K562 (cell line): ENCODE data around the gene SMAP2. TPM values are rescaled to one million over a fixed set of nuclear protein-coding genes. Genes with fewer than 3 reads are reported as not detected.

Source experiments
- C11orf30 ChIP-seq: fragments of 450-650 bp; IDR thresholded peaks from 2 replicates; pipeline ENCODE4 v1.6.1; 2016; ENCODE audit warnings: low read depth, mild to moderate bottlenecking
- CAMTA2 ChIP-seq: fragments of 250-450 bp; sonication (Bioruptor Pico); conservative IDR thresholded peaks from 2 replicates; pipeline ENCODE4 v1.5.1; 2022
- CBX8 ChIP-seq: fragments of 200-600 bp; sonication (generic); IDR thresholded peaks from 2 replicates; pipeline ENCODE4 v1.6.1; 2012; ENCODE audit warnings: borderline replicate concordance, mixed run types, low read depth, mild to moderate bottlenecking, moderate library complexity, mixed read lengths, low read length, control low read depth, inconsistent platforms; ENCODE audit not compliant: poor library complexity, severe bottlenecking; ENCODE audit errors: extremely low read depth
- CREB1 ChIP-seq, 2 experiments: sonication (generic) in 1 of 2; formaldehyde crosslinking in 1 of 2; IDR thresholded peaks; 2 replicates each; pipeline versions ENCODE4 v1.6.1 to v1.8.0; 2012 to 2022; ENCODE audit warnings: inconsistent platforms in 1 of 2, mild to moderate bottlenecking in 1 of 2, missing genetic modification reagents in 1 of 2, moderate library complexity in 1 of 2
- CTBP1 ChIP-seq: fragments of 450-650 bp; IDR thresholded peaks from 2 replicates; pipeline ENCODE4 v1.6.1; 2016; ENCODE audit warnings: borderline replicate concordance
- EZH2 ChIP-seq: IDR thresholded peaks from 2 replicates; pipeline ENCODE4 v1.6.1; 2012; ENCODE audit warnings: low read depth, mild to moderate bottlenecking, inconsistent platforms, low read length, borderline replicate concordance
- FOXJ2 ChIP-seq: fragments of 200-800 bp; sonication (Bioruptor generic); IDR thresholded peaks from 2 replicates; pipeline ENCODE4 v1.6.1; 2016; ENCODE audit warnings: missing genetic modification characterization, missing compliant biosample characterization
- GATA2 ChIP-seq: sonication (generic); formaldehyde crosslinking; IDR thresholded peaks from 2 replicates; pipeline ENCODE4 v1.4.0; 2020; ENCODE audit warnings: mild to moderate bottlenecking, missing genetic modification reagents
- HDAC2 ChIP-seq: fragments of 450-650 bp; IDR thresholded peaks from 2 replicates; pipeline ENCODE4 v1.6.1; 2016; ENCODE audit warnings: mild to moderate bottlenecking
- JUNB ChIP-seq: fragments of 450-650 bp; formaldehyde crosslinking; conservative IDR thresholded peaks from 2 replicates; pipeline ENCODE4 v1.4.0; 2020; ENCODE audit warnings: mild to moderate bottlenecking
- MLLT1 ChIP-seq, 2 experiments: fragments of 450-650 bp; IDR thresholded peaks; 2 replicates each; pipeline ENCODE4 v1.6.1; 2016
- MYNN ChIP-seq, 2 experiments: sonication (generic); formaldehyde crosslinking in 1 of 2; IDR thresholded peaks; 2 replicates each; pipeline versions ENCODE4 v1.5.0 to v1.6.1; 2016 to 2020; ENCODE audit warnings: antibody characterized with exemption in 1 of 2, missing genetic modification reagents in 1 of 2
- NEUROD1 ChIP-seq: fragments of 150-350 bp; IDR thresholded peaks from 2 replicates; pipeline ENCODE4 v1.6.1; 2014; ENCODE audit warnings: borderline replicate concordance, low read length, low read depth; ENCODE audit not compliant: partially characterized antibody
- PHTF2 ChIP-seq: fragments of 250-450 bp; sonication (Bioruptor Pico); IDR thresholded peaks from 2 replicates; pipeline ENCODE4 v1.5.0; 2021; ENCODE audit warnings: mild to moderate bottlenecking
- POLR2G ChIP-seq: fragments of 200-400 bp; formaldehyde crosslinking; IDR thresholded peaks from 2 replicates; pipeline ENCODE4 v1.6.1; 2017; ENCODE audit warnings: low read depth, mild to moderate bottlenecking, antibody characterized with exemption, low read length, moderate library complexity
- RUNX1 ChIP-seq: sonication (generic); IDR thresholded peaks from 2 replicates; pipeline ENCODE4 v1.6.1; 2016; ENCODE audit warnings: antibody characterized with exemption, low read depth
- WHSC1 ChIP-seq: IDR thresholded peaks from one replicate; pipeline ENCODE4 v1.6.1; 2012; ENCODE audit warnings: low read length, control low read depth, inconsistent platforms
- YY1 ChIP-seq, 3 experiments: IDR thresholded peaks; 2 replicates each; pipeline ENCODE4 v1.6.1; 2011; ENCODE audit warnings: low read length in 2 of 3, mild to moderate bottlenecking in 2 of 3, moderate library complexity in 2 of 3, borderline replicate concordance in 1 of 3, control low read depth in 1 of 3, low read depth in 1 of 3; ENCODE audit not compliant: insufficient read depth in 3 of 3, insufficient replicate concordance in 2 of 3, control insufficient read depth in 1 of 3, insufficient read length in 1 of 3; ENCODE audit errors: extremely low read depth in 1 of 3
- ZBTB33 ChIP-seq: sonication (generic); formaldehyde crosslinking; IDR thresholded peaks from 2 replicates; pipeline ENCODE4 v1.8.1; 2023; ENCODE audit warnings: mild to moderate bottlenecking, missing genetic modification reagents
- ZKSCAN1 ChIP-seq: fragments of 150-350 bp; IDR thresholded peaks from 2 replicates; pipeline ENCODE4 v1.6.1; 2016; ENCODE audit warnings: low read depth, low read length
- ZNF3 ChIP-seq: fragments of 250-450 bp; sonication (Bioruptor Pico); IDR thresholded peaks from 2 replicates; pipeline ENCODE4 v1.5.0; 2021; ENCODE audit warnings: mild to moderate bottlenecking, moderate library complexity
- ZNF639 ChIP-seq, 2 experiments: fragments of 200-800 bp in 1 of 2; sonication (Bioruptor generic) in 1 of 2; sonication (generic) in 1 of 2; formaldehyde crosslinking in 1 of 2; IDR thresholded peaks in 1 of 2; conservative IDR thresholded peaks in 1 of 2; 2 replicates each; pipeline versions ENCODE4 v1.5.0 to v1.6.1; 2016 to 2020; ENCODE audit warnings: missing compliant biosample characterization in 1 of 2, missing genetic modification characterization in 1 of 2, missing genetic modification reagents in 1 of 2
- ZNF76 ChIP-seq: fragments of 250-450 bp; sonication (Bioruptor Pico); IDR thresholded peaks from 2 replicates; pipeline ENCODE4 v1.4.0; 2020; ENCODE audit warnings: mild to moderate bottlenecking, moderate library complexity, borderline replicate concordance
- polyA plus RNA-seq, 8 experiments: library from polyadenylated mRNA; depleted of rRNA in 4 of 8; stranded (reverse) in 5 of 8; unstranded in 3 of 8; fragments of >200 nt; fragmentation: Nextera tagmentation in 2 of 8; fragmentation: Illumina TruSeq in 1 of 8; extraction: Ambion mirVana in 2 of 8; extraction: Trizol in 1 of 8; gene quantifications; 2 replicates each; pipeline versions ENCODE4 v1.2.1 to v1.2.3, GENCODE V29; 2011 to 2014; ENCODE audit warnings: inconsistent platforms in 1 of 8, missing spikeins in 1 of 8
- total RNA-seq, 7 experiments: library from RNA; depleted of rRNA in 6 of 7; stranded (reverse); fragments of >200 nt in 6 of 7; fragmentation: Illumina TruSeq in 2 of 7; extraction: Trizol in 2 of 7; gene quantifications; 2 replicates each; pipeline versions ENCODE4 v1.2.1 to v1.2.3, GENCODE V29; 2011 to 2021; ENCODE audit warnings: low replicate concordance in 1 of 7

The SMAP2 gene
- total and polyA plus RNA-seq, 9 of the 15 experiments (the other 6 are each of a cell fraction or from before 2014, with no cell fraction given): 38.7 to 212 (median 94.1) TPM

DNA sequence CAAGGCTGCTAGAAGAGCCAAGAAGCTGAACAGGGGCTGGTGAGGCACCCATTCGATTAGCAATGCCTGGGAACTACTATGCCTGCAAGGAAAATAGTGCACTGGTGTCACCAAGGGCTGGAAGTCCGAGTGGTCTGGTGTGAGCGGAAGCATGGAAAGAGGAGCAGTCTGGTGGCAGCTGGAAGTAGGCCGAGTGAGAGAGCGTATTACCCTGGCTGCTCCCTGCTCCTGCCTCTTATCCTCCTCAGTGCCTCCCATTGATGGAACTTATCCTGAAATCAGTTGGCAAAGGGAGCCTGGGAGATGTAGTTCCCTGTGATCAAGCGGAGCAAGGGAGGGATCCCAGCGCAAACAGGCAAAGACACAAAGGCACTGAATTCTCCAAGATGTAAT, 9.6 kb downstream of the SMAP2 start (continued):
- no peak for TF ChIP-seq ZKSCAN1
- TF ChIP-seq MLLT1 (IDR thresholded peaks at IDR 0.05): peak in 1 of 2 experiments; percentile 99; a peak in 2 of 4 replicates
- 0 out of 2 replicates have a peak, but pooled peaks have one; percentile 7 for TF ChIP-seq ZNF76
- peak; percentile 55 for TF ChIP-seq CTBP1
- TF ChIP-seq CREB1 (IDR thresholded peaks at IDR 0.05): no peak
- peak; percentile 14; the same call in 1 of the 2 replicates for TF ChIP-seq CREB1 (CRISPR knock-in tag; IDR thresholded peaks at IDR 0.05)
- peak in 1 of 3 experiments; percentile 11 for TF ChIP-seq YY1 (IDR thresholded peaks at IDR 0.05; ENCODE audit: borderline replicate concordance in 1 of 3, control insufficient read depth in 1 of 3, extremely low read depth in 1 of 3, insufficient read depth in 3 of 3, insufficient read length in 1 of 3, insufficient replicate concordance in 2 of 3, low read depth in 1 of 3, low read length in 2 of 3)
- 0 out of 2 replicates have a peak, but pooled peaks have one; percentile 62 for TF ChIP-seq MYNN (IDR thresholded peaks at IDR 0.05)
- TF ChIP-seq MYNN (CRISPR knock-in tag; IDR thresholded peaks at IDR 0.05): no peak
- no peak for TF ChIP-seq CAMTA2 (CRISPR knock-in tag)
- 0 out of 2 replicates have a peak, but pooled peaks have one; percentile 28 for TF ChIP-seq HDAC2
- no peak for TF ChIP-seq JUNB (CRISPR knock-in tag)
- peak; percentile 90 for TF ChIP-seq GATA2 (CRISPR knock-in tag)
- TF ChIP-seq POLR2G: no peak
- no peak for TF ChIP-seq ZNF3 (CRISPR knock-in tag)
- no peak for TF ChIP-seq PHTF2 (CRISPR knock-in tag)
- TF ChIP-seq ZNF639 (CRISPR knock-in tag; conservative IDR thresholded peaks at IDR 0.05 in 1 of 2, IDR thresholded peaks at IDR 0.05 in 1 of 2): peak in 1 of 2 experiments; percentile 8; a peak in 1 of 4 replicates
- no peak for TF ChIP-seq C11orf30
- TF ChIP-seq RUNX1: no peak
- TF ChIP-seq NEUROD1: no peak
- TF ChIP-seq WHSC1: no peak
- no peak for TF ChIP-seq CBX8
- TF ChIP-seq ZBTB33 (CRISPR knock-in tag): 0 out of 2 replicates have a peak, but pooled peaks have one; percentile 28
- no peak for TF ChIP-seq EZH2
- TF ChIP-seq FOXJ2 (tag): no peak
